ENCODE data around the gene DIAPH1.
A peak's percentile ranks its signal among the peaks of the same experiment; 100 is the strongest.

The DIAPH1 gene

DNA sequence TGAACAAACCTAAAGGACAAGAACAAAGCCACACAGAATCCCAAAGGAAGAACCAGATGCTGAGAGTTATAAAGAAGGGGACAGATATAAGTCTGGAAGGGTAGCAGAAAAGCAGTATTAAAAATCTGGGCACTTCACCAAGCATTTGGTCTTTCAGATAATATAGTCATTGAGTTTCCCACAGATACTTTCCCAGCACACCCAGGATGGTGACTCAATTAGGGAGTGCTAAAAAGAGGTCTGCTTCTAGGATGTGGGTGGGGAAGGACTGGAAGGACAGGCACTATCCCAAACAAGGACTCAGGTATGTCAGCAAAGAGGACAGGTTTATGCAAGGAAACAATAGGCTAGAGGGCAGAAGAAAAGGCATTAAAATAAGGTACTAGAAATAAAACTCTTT is 59.3 kb downstream of the DIAPH1 start:
- no peak for DNase-seq

DNA sequence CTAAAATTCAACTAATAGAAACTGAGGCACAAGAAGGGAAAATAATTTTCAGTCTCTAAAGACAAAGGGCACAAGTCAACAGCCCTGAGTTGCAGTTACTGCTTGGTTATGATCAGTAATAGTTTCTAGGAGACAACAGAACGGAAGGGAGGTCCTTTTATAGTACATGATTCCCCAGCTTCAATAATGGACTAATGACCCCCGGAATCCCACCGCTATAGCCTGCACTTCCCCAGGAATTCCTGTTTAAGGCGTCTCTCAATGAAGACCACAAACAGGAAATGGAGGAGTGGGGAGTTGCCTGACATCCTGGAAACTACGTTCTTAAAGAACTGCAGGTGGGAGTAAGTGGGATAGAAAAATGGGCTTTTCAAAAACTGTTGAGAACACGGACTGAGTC is 60.6 kb downstream of the DIAPH1 start:
- no peak for DNase-seq

DNA sequence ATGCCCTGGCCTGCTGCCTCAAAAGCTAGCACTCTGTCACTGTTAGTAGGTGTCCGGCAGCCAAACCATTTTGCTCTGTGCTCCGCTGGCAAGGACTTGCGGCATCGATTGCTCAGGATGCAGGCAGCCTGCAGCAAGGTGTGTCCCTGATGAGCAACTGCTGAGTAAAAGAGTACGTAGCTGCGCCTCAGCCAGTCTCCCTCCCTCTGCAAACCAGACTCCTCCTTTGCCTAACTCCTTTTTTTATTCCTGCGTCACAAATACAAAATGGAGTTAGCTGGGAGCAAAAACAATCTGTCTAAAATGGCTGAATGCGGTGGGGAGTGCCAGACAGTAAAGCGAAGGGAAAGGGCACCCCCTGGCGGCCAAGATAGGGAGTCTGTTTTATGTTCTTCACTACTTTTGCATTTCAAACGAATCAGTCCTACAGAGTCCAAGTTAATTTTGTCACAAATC is 61.1 kb downstream of the DIAPH1 start:
- peak; percentile 85 for DNase-seq

DNA sequence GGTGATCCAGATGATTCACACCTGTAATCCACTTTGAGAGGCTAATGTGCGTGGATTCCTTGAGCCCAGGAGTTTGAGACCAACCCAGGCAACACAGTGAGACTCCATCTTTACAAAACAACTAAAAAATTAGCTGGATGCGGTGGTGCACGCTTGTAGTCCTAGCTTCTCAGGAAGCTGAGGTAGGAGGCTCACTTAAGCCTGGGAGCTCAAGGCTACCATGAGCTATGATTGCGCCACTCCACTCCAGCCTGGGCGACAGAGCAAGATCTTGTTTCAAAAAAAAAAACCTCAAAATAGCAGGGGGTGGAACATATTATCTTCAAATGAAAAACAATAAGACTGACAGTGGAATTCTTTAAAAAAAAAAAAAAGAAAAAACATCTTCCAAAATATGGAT is 70.9 kb downstream of the DIAPH1 start:
- DNase-seq: no peak

DNA sequence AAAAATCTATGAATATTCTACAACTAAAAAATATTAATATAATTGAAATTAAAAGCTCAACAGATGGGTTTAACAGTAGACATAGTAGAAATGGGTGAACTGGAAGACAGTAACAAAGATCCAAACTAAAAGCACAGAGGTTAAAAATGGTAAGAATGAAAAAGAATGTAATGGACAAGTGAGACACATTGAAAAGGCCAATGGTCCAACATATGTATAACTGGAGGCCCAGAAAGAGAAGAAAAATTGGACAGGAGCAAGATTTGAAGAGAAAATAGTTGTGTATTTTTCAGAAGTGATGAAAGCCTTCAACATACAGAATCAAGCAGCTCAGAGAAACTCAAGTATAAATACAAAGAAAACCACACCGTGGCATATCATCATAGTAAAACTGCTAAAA is 71.3 kb downstream of the DIAPH1 start:
- no peak for DNase-seq

DNA sequence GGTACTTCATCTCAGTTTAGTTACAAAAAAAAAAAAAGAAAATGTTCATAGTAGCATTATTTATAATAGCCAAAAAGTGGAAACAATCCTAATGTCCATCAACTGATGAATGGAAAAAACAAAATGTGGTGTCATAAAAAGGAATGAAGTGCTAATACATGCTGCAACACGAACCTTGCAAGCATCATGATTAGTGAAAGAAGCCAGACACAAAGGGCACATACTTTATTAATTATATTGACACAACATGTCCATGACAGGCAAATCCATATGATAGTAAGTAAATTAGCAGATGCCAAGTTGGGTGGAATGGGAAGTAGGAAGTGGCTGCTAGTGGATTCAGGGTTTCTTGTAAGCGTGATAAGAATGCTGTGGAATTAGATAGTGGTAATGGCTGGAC is 75.7 kb downstream of the DIAPH1 start:
- no peak for DNase-seq

DNA sequence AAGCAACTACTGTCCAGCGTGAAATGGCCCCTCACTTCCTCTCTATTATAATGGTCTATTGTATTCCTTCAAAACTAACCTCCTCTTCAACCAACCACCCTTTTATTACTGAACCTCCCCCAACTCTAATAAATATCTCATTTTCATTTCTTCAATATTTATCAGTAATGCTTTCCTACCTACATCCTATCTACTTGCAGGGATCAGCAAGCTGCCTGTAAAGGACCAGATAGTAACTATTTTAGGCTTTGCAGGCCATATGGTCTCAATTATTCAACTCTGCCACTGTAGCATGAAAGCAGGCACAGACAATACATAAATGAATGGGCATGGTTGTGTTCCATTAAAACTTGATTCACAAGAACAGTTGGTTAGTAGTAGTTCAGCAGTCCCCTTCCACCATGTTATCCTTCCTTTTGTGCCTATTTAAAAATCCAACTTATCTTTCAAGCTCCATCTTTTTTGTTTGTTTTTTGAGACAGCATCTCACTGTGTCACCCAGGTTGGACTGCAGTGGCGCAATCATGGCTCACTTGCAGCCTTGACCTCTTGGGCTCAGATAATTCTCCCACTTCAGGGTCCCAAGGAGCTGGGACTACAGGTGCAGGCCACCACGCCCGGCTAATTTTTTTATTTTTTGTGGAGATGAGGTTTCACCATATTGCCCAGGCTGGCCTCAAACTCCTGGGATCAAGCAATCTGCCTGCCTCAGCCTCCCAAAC is 84.1 kb downstream of the DIAPH1 start:
- no peak for DNase-seq

DNA sequence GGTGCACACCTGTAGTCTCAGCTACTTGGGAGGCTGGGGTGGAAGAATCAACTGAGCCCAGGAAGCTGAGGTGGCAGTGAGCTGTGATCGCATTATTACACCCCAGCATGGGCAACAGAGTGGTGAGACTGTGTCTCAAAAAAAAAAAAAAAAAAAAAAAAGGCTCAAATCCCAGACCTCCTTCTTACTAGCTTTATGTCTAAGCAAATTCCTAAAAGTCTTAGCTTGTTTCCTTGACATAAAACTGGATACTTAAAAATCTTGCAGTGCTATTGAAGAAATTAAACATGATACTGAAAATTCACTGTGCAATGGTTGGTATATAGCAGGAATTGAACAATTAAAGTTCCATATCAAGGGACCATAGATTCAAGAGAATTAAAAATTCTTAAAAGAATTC is 84.9 kb downstream of the DIAPH1 start:
- DNase-seq: no peak

DNA sequence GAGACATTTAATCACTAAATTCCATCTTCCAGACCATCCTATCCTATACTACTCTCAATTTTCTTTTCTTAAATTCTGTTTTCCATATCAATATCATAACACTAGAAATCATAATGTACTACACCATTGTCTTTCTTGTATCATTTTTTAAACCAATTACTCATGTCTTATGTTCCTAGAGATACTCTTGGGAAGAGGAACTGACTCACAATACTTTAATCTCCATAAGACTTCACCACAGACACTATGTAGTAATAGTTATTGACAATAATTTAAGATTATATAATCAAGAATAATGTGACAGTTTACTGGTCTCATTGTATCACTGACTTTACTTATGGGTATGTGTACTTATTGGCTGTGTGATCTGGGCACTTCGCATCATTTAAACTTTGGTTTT is 86.1 kb downstream of the DIAPH1 start:
- no peak for DNase-seq

DNA sequence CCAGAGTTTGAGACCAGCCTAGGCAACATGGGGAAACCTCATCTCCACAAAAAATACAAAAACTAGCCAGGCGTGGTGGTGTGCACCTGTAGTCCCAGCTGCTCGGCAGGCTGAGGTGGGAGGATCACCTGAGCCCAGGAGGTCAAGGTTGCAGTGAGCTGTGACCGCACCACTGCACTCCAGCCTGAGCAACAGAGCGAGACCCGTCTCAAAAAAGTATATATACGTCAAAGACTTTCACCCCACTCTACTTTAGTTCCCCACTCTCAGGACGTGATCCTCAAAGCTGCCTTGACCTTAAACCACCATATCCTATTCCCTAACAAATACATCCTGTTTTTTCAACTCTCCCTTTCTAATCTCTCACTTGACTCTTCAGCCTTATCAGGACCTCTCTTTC is 88.9 kb downstream of the DIAPH1 start:
- DNase-seq: no peak

DNA sequence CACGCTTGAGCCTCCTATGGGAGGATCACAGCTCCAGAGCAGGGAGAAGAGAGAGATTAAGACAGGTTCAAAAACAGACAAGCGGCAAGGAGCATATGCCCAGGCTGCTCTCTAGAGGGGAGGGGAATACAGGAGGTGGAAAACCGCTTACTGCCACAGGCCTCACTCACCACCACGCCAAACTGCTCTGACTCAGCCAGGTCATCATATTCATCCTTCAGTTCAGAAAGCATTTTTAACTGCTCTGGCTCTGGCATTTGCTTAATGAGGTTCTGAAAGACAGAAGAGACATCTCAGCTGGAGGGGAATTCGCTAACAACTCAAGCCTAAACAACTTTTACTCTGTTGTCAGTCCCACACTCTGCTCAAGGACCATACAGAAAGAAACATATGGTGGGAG is 89.8 kb downstream of the DIAPH1 start:
- no peak for DNase-seq

DNA sequence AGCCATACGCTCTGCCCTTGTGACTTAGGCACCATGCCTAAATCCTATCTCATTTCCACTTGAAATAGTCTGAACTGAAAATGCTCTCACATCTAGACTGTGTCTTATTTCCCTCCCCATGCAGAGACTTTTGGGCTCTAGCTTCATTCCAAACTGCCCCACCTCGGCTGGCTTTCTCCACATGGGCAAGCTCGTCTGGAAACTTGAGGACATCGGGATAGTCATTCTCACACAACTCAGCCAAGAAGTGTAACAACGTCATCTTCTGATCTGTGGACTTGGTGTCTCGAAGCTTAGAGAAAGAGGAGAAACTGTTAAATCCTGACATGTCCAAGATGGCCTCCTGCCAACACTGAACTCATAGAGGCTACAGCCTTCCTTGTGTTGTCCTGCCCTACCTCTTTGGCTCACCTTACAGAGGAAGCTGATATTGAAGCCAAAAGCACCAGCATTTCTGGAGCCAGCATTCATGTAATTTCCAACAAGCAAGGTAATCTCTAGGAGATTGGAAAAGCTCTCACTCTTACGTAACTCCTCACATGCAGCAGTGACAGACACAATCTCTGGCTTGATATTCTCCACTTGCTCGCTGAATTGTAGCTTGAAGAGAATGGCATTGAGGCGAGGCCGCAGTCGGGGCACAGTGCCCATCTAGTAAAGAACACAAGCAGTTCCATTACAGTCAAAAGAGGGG is 90.4 kb downstream of the DIAPH1 start:
- no peak for DNase-seq

DNA sequence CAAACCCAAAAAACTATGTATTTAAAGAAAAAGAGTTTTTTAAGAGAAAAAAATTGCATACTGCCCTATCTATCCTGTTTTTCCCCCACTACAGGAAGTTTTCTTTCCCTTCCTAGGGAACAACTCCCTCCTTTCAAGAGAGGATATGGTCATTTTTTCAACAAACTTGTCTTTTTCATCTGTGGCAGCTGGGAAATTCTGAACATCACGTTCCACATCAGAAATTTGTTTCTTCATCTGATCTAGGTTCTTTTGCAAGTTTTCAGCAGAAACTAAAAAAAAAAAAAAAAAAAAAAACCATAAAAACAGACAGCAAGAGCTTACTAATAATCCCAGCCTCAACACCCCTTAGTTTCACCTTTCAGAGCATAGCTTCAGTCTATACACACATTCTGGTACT is 91.4 kb downstream of the DIAPH1 start:
- DNase-seq: no peak

DNA sequence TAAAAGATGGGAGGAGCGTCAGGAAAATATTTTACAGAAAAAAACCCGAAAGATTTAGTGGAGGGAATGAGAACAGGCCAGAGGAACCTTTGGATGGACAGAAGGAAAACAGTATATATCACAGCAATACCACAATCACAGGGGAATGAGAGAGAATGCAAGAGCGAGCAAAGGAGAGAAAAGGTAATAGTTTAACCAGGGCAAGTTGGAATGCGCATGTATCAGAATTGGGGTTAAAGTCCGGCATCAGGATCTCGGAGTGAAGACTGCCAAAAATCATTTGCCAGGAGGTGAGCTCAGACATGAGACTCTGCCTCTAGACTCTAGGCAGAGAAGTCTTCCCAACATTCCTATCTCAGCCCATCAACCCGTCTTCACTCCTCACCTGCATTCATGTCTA is 93.1 kb downstream of the DIAPH1 start:
- DNase-seq: no peak

DNA sequence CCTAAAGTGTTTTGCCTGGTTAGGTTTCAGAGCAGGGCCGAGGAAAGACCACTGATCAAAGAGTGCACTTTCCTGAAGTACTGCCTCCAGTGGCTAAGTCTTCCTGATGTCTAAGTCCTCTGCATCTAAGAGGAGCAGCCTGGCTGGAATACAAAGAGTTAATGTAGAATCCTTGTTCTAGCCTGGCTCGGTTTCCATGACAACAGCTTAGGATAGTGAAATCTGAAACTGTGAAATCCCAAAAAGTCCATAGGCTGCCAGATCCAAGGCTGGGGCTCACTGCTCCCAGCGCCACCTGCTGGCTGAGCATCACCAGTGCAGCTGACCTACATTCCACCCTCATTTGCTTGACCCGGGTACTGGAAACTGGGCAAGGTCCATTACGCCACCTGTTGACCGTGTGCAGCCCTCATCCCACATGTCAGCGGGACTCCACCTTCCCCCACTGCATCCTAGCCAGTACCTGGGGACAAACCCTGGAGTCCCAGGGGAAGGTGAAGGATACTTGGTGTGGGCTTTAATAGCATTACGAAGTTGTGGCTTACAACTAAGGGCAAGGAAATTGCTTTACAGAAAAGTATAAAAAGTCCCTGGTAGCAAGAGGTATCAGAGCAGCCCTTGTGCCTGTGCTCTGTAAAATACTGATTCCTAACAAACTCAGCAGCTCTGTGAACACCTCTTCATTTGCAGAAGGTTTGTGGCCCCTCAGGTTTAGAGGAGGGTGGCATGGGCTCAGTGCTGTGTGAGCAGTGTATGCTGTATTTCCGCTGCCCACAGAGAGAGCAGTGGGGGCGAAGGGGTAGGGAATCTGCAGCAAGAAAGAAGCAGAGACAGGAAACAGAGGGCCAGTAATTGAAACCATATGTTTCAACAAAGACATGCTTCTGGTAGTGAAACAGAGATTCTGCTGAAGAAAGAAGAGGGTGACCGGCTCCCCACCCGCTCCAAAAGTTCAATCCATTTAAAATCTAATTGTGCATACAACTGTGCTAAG is 93.9 kb downstream of the DIAPH1 start:
- peak; percentile 53 for DNase-seq

DNA sequence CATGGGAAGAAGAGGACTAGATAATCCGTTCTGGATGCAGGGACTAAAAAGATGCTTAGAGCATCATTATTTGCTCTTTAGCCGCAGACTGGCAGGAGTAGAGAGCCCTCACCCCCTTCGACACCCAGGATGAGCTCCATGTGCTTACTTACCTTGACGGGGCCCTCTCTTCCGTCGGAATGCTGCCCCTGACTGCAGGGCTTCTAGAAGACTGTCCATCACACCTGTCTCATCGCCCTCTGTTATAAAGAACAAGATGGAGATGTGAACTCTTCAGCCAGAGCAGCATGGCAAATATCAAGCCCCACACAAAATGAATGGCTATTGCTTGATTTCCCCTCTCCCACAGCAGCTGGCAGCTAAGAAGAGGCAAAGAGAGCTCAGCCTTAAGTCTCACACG is 94.8 kb downstream of the DIAPH1 start:
- no peak for DNase-seq

DNA sequence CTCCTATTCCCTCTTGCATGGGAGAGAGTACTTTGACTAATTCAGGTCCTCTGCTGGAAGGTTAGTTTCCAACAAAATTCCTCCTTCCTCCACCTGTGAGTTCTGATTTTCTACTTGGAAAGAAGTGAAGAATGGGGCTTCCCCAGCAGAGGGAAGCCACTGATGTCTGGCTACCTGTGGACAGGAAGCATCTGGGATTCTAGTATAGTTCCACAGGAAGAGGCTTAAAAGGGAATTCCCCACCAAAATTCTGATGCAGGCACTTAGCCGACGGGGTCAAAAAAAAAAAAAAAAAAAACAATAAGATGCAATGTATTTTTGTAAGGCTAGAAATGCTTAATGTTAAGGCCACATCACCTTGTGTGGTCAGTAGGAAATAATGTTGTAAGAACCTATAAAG is 96.5 kb downstream of the DIAPH1 start:
- no peak for DNase-seq

DNA sequence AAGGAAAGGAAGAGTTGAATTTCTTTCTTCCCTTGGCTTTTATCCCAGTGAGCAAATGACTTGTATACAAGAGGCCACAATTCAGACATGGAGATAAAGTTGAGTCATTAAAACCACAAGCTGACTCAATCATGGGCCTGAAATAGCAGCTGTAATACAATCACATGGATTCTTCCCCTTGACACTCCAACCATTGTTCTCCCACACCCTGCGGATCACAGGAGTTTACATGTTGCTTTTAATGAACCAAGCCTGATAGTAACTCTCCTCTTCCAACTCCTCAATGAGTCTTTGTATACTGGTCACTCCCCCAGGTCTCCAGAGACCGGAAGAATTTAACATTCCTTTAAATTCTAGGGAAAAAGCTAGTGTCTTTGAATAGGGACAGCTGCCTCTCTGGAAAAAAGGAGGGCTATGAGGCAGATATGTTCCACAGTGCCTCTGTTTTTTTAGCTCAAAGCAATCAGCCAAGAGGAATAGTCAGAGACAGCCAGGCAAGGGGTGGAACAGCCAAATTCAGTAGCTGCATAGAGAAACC is 97.5 kb downstream of the DIAPH1 start:
- DNase-seq: no peak

DNA sequence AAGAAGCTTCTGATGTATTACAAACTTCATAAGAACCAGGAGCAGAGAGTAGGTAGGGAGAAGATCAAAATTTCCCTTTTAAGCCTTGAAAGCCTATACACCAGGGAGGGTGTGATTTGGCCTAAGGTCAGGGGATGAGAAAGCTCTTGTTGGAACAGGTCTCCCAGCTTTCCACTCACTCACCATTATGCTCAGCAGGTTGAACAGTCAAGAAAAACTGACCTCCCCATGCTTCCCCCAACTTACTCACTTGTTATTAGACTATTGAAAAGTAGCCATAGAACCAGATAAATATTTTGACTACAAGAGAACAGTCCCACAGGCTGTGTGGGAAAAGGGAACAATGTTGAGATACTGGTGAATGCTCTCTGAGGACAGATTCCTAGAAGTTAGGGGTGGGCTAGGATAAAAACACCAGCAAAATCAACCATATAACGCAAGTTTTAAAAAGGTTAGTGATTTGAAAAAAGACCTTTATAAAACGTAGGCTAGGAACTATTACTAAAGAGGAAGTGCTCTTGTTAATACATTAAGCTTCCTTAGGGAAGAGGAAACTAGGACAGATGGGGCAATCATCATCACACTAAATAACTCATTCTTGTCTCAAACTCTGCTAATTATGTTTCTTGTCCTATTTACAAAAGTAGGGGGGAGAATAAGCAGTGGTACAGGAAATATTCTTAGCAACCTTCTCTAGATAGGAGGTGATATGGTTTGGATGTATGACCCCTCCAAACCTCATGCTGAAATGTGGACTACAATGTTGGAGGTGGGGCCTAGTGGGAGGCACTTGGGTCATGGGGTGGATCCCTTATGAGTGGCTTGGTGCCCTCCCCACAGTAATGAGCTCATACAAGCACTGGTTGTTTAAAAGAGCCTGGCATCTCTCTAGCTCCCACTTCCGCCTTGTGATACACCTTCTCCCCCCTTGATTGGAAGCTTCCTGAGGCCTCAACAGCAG is 98.9 kb downstream of the DIAPH1 start:
- DNase-seq: no peak

DNA sequence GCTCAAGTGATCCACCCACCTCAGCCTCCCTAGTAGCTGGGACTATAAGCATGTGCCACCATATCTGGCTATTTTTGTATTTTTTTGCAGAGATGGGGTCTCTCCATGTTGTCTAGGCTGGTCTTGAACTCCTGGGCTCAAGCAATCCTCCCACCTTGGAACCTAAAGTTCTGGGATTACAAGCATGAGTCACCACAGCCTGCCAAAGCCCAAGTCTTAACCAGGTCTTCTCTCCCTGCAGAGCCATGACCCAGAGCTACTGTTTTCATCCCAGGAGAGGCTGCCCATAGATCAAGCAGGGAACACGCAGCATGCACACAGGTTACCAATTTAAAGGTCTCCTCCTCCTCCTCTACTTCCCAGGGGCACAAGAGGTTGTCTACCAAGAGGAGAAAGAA is 100.2 kb downstream of the DIAPH1 start:
- no peak for DNase-seq

DNA sequence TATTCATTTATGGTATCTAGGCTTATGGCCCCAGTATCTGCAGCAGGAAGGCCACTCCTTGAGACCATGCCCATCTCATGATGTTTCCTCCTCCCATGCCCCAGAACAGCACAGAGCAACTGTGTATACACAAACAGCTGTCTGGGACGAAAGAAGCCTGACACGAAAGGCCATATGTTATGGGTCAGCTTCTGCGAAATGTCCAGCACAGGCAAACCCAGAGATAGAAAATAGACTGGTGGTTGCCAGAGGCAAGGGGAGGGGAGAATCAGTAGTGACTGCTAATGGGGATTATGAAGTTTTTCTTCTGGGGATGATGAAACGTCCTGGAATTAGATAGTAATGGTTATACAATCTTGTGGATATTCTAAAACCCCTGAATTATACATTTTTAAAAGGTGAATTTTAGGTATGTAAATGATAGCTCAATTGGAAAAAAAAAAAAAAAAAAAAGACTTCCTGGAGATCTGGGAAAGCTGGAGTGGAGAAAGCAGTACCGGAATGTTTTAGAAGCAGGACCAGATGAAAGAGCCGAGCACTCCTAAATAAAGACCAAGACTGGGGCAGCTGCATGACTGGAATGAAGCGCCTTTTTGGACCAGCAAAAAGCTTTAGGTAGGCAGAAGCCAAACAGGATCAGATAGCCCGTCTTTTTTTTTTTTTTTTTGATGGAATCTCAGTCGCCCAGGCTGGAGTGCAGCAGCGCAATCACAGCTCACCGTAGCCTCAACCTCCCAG is 100.8 kb downstream of the DIAPH1 start:
- DNase-seq: no peak

Measured in activated CD4-positive, alpha-beta T cell treated with anti-CD3 and anti-CD28 coated beads for 48 hours (primary cell).